K562 (cell line): ENCODE data around the gene ARL4D. TPM values are rescaled to one million over a fixed set of nuclear protein-coding genes. Genes with fewer than 3 reads are reported as not detected.
A peak's percentile ranks its signal among the peaks of the same experiment; 100 is the strongest.

Source experiments
- C11orf30 ChIP-seq: fragments of 450-650 bp; IDR thresholded peaks from 2 replicates; pipeline ENCODE4 v1.6.1; 2016; ENCODE audit warnings: low read depth, mild to moderate bottlenecking
- CBX3 ChIP-seq, 2 experiments: IDR thresholded peaks; 1 replicate in 1 of 2; 2 replicates in 1 of 2; pipeline ENCODE4 v1.6.1; 2012; ENCODE audit warnings: inconsistent platforms in 2 of 2, low read length in 2 of 2, borderline replicate concordance in 1 of 2, control low read depth in 1 of 2
- E2F3 ChIP-seq: fragments of 250-450 bp; sonication (Bioruptor Pico); IDR thresholded peaks from 2 replicates; pipeline ENCODE4 v1.4.0; 2020; ENCODE audit warnings: mild to moderate bottlenecking
- GTF2A2 ChIP-seq: IDR thresholded peaks from 2 replicates; pipeline ENCODE4 v1.6.1; 2016; ENCODE audit warnings: mild to moderate bottlenecking, missing genetic modification characterization, missing compliant biosample characterization
- HNRNPK ChIP-seq: fragments of 200-400 bp; formaldehyde crosslinking; IDR thresholded peaks from one replicate; pipeline ENCODE4 v1.6.1; 2018; ENCODE audit warnings: mild to moderate bottlenecking, low read depth, low read length; ENCODE audit not compliant: poor library complexity, severe bottlenecking
- HNRNPUL1 ChIP-seq: fragments of 200-400 bp; formaldehyde crosslinking; IDR thresholded peaks from 2 replicates; pipeline ENCODE4 v1.6.1; 2017; ENCODE audit warnings: low read length
- KLF6 ChIP-seq: fragments of 250-450 bp; sonication (Bioruptor Pico); IDR thresholded peaks from 2 replicates; pipeline ENCODE4 v1.4.0; 2020; ENCODE audit warnings: mild to moderate bottlenecking, moderate library complexity, borderline replicate concordance
- MAZ ChIP-seq, 2 experiments: fragments of 450-650 bp in 1 of 2; sonication (generic) in 1 of 2; formaldehyde crosslinking; IDR thresholded peaks in 1 of 2; conservative IDR thresholded peaks in 1 of 2; 2 replicates each; pipeline versions ENCODE4 v1.4.0 to v1.5.0; 2020; ENCODE audit warnings: mild to moderate bottlenecking in 1 of 2, missing genetic modification reagents in 1 of 2
- MEF2D ChIP-seq: conservative IDR thresholded peaks from 2 replicates; pipeline ENCODE4 v1.6.1; 2016; ENCODE audit warnings: low read depth, missing genetic modification characterization, missing compliant biosample characterization
- PYGO2 ChIP-seq: fragments of 450-650 bp; IDR thresholded peaks from 2 replicates; pipeline ENCODE4 v1.6.1; 2016; ENCODE audit warnings: mild to moderate bottlenecking, missing genetic modification characterization, moderate library complexity, missing compliant biosample characterization
- SREBF2 ChIP-seq: sonication (generic); formaldehyde crosslinking; IDR thresholded peaks from 2 replicates; pipeline ENCODE4 v1.4.0; 2020; ENCODE audit warnings: mild to moderate bottlenecking, missing genetic modification reagents
- THRB ChIP-seq: fragments of 450-650 bp; formaldehyde crosslinking; conservative IDR thresholded peaks from 2 replicates; pipeline ENCODE4 v1.4.0; 2022; ENCODE audit warnings: mild to moderate bottlenecking, missing genetic modification characterization
- TRIM24 ChIP-seq, 2 experiments: fragments of 450-650 bp; IDR thresholded peaks; 2 replicates each; pipeline ENCODE4 v1.6.1; 2016
- ZC3H4 ChIP-seq: sonication (generic); formaldehyde crosslinking; IDR thresholded peaks from 2 replicates; pipeline ENCODE4 v1.9.0; 2021; ENCODE audit warnings: missing genetic modification reagents, borderline replicate concordance
- ZKSCAN3 ChIP-seq: fragments of 250-450 bp; sonication (Bioruptor Pico); IDR thresholded peaks from 2 replicates; pipeline ENCODE4 v1.4.0; 2020
- ZNF165 ChIP-seq: fragments of 250-450 bp; sonication (Bioruptor Pico); IDR thresholded peaks from 2 replicates; pipeline ENCODE4 v1.4.0; 2020; ENCODE audit warnings: borderline replicate concordance
- polyA plus RNA-seq, 8 experiments: library from polyadenylated mRNA; depleted of rRNA in 4 of 8; stranded (reverse) in 5 of 8; unstranded in 3 of 8; fragments of >200 nt; fragmentation: Nextera tagmentation in 2 of 8; fragmentation: Illumina TruSeq in 1 of 8; extraction: Ambion mirVana in 2 of 8; extraction: Trizol in 1 of 8; gene quantifications; 2 replicates each; pipeline versions ENCODE4 v1.2.1 to v1.2.3, GENCODE V29; 2011 to 2014; ENCODE audit warnings: inconsistent platforms in 1 of 8, missing spikeins in 1 of 8
- total RNA-seq, 7 experiments: library from RNA; depleted of rRNA in 6 of 7; stranded (reverse); fragments of >200 nt in 6 of 7; fragmentation: Illumina TruSeq in 2 of 7; extraction: Trizol in 2 of 7; gene quantifications; 2 replicates each; pipeline versions ENCODE4 v1.2.1 to v1.2.3, GENCODE V29; 2011 to 2021; ENCODE audit warnings: low replicate concordance in 1 of 7
- TF ChIP-seq, protein P1 (sequence below): fragments of 250-450 bp; sonication (Bioruptor Pico); IDR thresholded peaks from 2 replicates; pipeline ENCODE4 v1.4.0; 2020; ENCODE audit warnings: mild to moderate bottlenecking
- TF ChIP-seq, protein P2 (sequence below): fragments of 250-450 bp; sonication (Bioruptor Pico); IDR thresholded peaks from 2 replicates; pipeline ENCODE4 v1.4.0; 2020; ENCODE audit warnings: mild to moderate bottlenecking, moderate library complexity
- TF ChIP-seq, protein P3 (sequence below), 2 experiments: fragments of 200-800 bp in 1 of 2; sonication (Bioruptor generic) in 1 of 2; sonication (generic) in 1 of 2; formaldehyde crosslinking in 1 of 2; IDR thresholded peaks in 1 of 2; conservative IDR thresholded peaks in 1 of 2; 2 replicates each; pipeline versions ENCODE4 v1.5.0 to v1.6.1; 2016 to 2020; ENCODE audit warnings: missing compliant biosample characterization in 1 of 2, missing genetic modification characterization in 1 of 2, missing genetic modification reagents in 1 of 2

Gene ARL4D
- total and polyA plus RNA-seq, 9 of the 15 experiments (the other 6 are each of a cell fraction or from before 2014, with no cell fraction given): 0.07 to 0.53 (median 0.28) TPM; not detected in 1

GRCh38 chr17:43350888-43351361 lies 47.9 kb upstream of the ARL4D start (continued):
- TF ChIP-seq GTF2A2 (tag) (no peak), HNRNPK (no peak), CBX3 (IDR thresholded peaks at IDR 0.05; ENCODE audit: borderline replicate concordance in 1 of 2, low read length in 2 of 2) (no peak), KLF6 (CRISPR knock-in tag) (no peak), MEF2D (no peak), ZC3H4 (CRISPR knock-in tag) (no peak), HNRNPUL1 (no peak), E2F3 (CRISPR knock-in tag) (no peak), MAZ (CRISPR knock-in tag; conservative IDR thresholded peaks at IDR 0.05 in 1 of 2, IDR thresholded peaks at IDR 0.05 in 1 of 2) (no peak; a peak in 1 of 4 replicates), ZNF165 (CRISPR knock-in tag) (no peak), SREBF2 (no peak), C11orf30 (peak; percentile 98), PYGO2 (tag) (no peak), THRB (CRISPR knock-in tag) (no peak), TRIM24 (IDR thresholded peaks at IDR 0.05) (peak in 1 of 2 experiments; percentile 51; a peak in 1 of 4 replicates), ZKSCAN3 (no peak)
- TF ChIP-seq, protein P1, sequence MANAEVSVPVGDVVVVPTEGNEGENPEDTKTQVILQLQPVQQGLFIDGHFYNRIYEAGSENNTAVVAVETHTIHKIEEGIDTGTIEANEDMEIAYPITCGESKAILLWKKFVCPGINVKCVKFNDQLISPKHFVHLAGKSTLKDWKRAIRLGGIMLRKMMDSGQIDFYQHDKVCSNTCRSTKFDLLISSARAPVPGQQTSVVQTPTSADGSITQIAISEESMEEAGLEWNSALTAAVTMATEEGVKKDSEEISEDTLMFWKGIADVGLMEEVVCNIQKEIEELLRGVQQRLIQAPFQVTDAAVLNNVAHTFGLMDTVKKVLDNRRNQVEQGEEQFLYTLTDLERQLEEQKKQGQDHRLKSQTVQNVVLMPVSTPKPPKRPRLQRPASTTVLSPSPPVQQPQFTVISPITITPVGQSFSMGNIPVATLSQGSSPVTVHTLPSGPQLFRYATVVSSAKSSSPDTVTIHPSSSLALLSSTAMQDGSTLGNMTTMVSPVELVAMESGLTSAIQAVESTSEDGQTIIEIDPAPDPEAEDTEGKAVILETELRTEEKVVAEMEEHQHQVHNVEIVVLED (CRISPR knock-in tag): no peak
- TF ChIP-seq, protein P2, sequence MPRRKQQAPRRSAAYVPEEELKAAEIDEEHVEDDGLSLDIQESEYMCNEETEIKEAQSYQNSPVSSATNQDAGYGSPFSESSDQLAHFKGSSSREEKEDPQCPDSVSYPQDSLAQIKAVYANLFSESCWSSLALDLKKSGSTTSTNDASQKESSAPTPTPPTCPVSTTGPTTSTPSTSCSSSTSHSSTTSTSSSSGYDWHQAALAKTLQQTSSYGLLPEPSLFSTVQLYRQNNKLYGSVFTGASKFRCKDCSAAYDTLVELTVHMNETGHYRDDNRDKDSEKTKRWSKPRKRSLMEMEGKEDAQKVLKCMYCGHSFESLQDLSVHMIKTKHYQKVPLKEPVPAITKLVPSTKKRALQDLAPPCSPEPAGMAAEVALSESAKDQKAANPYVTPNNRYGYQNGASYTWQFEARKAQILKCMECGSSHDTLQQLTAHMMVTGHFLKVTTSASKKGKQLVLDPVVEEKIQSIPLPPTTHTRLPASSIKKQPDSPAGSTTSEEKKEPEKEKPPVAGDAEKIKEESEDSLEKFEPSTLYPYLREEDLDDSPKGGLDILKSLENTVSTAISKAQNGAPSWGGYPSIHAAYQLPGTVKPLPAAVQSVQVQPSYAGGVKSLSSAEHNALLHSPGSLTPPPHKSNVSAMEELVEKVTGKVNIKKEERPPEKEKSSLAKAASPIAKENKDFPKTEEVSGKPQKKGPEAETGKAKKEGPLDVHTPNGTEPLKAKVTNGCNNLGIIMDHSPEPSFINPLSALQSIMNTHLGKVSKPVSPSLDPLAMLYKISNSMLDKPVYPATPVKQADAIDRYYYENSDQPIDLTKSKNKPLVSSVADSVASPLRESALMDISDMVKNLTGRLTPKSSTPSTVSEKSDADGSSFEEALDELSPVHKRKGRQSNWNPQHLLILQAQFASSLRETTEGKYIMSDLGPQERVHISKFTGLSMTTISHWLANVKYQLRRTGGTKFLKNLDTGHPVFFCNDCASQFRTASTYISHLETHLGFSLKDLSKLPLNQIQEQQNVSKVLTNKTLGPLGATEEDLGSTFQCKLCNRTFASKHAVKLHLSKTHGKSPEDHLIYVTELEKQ (CRISPR knock-in tag): no peak
- TF ChIP-seq, protein P3, sequence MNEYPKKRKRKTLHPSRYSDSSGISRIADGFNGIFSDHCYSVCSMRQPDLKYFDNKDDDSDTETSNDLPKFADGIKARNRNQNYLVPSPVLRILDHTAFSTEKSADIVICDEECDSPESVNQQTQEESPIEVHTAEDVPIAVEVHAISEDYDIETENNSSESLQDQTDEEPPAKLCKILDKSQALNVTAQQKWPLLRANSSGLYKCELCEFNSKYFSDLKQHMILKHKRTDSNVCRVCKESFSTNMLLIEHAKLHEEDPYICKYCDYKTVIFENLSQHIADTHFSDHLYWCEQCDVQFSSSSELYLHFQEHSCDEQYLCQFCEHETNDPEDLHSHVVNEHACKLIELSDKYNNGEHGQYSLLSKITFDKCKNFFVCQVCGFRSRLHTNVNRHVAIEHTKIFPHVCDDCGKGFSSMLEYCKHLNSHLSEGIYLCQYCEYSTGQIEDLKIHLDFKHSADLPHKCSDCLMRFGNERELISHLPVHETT (CRISPR knock-in tag; conservative IDR thresholded peaks at IDR 0.05 in 1 of 2, IDR thresholded peaks at IDR 0.05 in 1 of 2): no peak
